ENCODE results near the gene CAMTA1.
"Not testable (repeated sequence)": the region's sequence is repeated elsewhere in the genome, so short reads cannot be mapped to it uniquely, and the experiment has no call there.

CAMTA1 gene

DNA sequence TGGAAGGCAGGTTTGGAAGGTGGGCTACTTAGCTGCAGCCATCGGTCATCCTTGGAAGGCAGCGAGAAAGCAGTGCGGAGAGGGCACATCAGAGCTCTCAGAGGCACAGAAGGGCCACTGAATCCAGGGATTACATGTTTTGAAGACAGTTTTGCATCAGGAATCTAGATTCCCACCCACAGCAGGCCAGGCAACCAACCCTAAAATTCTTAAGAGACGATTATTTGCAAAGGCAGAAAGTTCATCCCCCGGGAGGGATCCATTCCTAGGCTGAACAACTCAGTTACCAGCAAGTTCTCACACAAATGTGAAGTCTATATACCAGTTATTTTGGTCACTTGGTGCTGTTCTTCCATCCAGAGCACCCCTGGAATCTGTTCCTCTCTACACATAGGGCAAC is 528.6 kb downstream of the CAMTA1 start:
- DNase-seq (ENCODE audit: low spot score), result no peak

DNA sequence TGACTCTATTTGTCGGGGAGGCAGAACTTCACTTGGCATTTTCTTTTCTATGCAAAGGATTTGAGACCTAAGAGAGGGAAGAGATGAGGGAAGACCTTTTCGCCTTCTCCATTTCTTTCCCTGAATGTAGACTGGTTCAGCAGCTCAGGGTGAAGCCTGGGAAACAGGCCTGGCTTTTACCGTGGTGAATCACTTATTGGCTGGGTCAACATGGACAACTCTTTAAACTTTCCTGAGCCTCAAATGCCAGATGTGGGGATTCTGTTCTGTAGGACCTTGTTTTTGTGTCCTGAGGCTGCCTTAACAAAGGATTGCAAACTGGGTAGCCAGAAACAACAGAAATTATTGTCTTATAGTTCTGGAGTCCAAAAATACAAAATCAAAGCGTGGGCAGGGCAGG is 530.1 kb downstream of the CAMTA1 start:
- peak; percentile 52 for DNase-seq (ENCODE audit: low spot score)

DNA sequence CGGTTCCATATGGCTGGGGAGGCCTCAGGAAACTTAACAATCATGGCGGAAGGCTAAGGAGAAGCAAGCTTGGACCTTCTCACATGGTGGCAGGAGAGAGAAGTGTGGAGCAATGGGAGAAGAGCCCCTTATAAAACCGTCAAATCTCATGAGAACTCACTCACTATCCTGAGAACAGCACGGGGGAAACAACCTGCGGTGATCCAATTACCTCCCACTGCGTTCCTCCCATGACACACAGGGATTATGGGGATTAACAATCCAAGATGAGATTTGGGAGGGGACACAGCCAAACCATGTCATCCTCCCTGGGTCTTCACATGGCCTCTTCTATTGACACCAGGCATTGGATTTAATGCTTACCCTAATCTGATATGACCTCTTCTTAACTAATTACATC is 530.7 kb downstream of the CAMTA1 start:
- no peak for DNase-seq (ENCODE audit: low spot score)

DNA sequence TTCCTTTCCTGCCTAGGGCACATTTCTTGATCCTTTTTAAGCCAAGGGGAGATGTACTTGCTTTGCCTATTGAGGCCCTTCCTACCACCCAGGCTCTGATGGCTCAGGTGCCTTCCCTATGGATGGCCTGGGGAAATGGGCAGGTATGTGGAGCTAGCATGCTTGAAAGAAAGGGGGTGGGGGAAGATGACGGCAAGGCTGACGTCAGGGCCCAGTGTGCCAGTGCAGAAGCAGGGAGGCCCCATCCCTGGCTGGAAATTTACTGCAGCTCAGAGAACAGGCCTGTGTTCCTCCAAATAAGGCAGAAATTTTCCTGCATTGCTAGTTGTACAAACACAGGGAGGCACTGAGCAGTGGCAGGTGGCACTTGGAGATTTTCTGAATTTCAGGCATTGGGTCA is 532.6 kb downstream of the CAMTA1 start:
- DNase-seq (ENCODE audit: low spot score), result no peak

DNA sequence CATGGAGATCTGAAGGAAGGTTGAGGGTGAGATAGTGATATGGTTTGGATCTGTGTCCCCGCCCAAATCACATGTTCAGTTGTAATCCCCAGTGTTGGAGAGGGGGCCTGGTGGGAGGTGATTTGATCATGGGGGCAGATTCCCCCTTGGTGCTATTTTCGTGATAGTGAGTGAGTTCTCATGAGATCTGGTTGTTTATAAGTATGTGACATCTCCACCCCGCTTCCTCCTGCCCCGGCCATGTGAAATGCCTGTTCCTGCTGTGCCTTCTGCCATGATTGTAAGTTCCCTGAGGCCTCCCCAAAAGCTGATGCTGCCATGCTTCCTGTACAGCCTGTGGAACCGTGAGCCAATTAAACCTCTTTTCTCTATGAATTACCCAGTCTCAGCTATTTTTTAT is 533.9 kb downstream of the CAMTA1 start:
- no peak for DNase-seq (ENCODE audit: low spot score)

DNA sequence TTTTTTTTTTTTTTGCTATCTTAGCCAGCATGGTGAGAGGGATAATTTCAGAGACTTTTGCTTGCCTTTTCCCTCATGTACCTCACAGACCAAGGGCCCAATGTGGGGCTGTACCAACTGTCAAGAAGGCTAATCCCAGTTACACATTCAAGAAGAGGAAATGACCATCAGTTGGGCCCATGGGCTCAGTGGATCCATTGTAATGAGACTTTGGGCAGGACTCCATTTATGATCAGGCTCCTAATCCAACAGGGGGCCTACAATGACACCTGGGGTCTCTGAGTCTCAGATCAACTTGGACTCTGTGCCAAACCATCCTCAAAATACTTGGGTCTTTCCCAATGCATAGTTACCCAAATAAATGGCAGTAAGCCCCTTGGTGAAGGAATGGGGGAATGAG is 535.4 kb downstream of the CAMTA1 start:
- DNase-seq (ENCODE audit: low spot score), result no peak

DNA sequence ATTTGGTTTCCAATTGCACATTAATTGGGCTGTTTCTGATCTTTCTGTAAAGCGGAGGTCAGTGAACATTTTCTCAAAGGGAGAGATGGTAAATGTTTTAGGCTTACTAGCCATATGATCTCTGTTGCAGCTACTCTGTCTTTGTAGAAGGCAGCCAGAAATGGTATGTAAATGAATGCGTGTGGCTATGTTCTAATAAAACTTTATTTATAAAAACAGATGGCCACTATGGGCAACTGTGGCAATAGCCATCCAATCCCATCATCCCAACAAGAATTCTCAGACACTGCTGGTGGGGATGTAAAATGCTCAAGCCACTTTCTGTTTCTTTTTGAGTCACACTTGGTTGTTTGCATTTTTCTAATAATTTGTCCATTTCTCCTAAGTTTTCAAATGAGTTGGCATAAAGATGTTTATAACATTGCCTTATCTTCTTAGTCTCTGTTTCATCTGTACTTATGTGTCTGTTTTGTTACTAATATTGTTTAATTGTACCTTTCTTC is 537.1 kb downstream of the CAMTA1 start:
- no peak for DNase-seq (ENCODE audit: low spot score)

DNA sequence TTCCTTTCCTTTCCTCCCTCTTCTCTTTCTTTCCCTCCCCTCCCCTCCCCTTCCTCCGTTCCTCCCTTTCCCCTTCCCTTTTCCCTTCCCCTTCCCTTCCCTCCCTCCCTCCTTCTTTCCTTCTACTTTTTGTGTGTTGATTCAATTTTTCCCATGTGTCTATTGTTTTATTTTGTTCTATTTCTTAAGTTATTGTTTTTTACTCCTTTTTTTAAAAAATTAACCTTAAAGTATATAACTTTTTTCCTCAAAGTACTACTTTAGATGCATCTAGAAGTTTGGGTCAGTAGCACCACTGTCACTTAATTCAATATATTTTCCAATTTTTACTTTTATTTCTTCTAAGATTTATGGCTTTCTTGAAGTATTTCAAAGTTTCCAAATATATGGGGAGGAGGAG is 537.7 kb downstream of the CAMTA1 start:
- DNase-seq (ENCODE audit: low spot score), result no peak

DNA sequence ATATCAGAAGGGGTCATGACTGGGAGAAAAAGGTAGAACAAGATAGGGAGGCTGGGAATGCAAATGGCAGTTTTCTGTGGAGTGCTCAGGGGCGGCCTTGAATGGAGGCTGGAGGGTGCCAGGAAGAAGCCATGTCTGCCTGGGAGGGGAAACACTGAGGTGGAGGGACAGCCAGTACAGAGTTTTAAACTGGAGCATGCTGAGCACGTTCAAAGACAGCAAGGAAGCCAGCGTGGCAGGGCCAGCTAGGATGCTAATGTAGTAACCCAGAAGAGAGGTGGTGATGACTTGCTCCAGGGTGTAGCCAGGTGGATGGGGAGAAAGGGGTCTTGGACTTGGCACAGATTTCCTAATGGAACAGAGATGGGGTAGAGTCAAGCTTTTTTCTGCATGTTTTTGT is 540.0 kb downstream of the CAMTA1 start:
- no peak for DNase-seq (ENCODE audit: low spot score)

DNA sequence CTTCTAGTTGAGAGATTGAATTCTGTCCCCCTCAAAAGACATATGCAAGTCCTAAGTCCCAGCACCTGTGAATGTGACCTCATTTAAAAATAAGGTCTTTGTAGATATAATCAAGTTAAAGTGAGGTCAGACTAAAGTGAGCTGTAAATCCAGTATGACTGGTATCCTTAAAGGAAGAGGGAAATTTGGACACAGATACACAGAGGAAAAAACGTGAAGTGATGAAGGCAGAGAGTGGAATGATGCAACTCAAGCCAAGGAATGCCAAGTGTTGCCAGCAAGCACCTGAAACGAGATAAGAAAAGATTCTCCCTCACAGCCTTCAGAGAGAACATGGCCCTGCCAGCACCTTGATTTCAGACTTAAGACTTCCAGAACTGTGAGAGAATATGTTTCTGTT is 541.1 kb downstream of the CAMTA1 start:
- DNase-seq (ENCODE audit: low spot score), result no peak

DNA sequence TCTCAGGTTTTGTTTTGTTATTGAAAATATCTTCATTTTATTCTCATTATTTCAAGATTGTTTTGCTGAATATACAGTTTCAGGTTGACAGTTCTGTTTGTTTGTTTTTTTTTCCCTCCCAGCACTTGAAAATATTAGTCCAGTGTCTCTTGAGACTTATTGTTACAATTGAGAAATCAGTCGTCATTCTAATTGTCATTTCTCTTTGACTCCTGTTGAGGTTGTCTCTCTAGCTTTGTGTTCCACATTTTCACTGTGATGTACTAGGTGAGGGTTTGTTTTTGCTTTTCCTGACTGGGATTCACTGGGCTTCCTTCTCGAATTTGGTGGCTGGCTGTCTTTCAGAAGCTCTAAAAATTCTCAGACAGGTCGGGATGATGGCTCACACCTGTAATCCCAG is 542.6 kb downstream of the CAMTA1 start:
- no peak for DNase-seq (ENCODE audit: low spot score)

DNA sequence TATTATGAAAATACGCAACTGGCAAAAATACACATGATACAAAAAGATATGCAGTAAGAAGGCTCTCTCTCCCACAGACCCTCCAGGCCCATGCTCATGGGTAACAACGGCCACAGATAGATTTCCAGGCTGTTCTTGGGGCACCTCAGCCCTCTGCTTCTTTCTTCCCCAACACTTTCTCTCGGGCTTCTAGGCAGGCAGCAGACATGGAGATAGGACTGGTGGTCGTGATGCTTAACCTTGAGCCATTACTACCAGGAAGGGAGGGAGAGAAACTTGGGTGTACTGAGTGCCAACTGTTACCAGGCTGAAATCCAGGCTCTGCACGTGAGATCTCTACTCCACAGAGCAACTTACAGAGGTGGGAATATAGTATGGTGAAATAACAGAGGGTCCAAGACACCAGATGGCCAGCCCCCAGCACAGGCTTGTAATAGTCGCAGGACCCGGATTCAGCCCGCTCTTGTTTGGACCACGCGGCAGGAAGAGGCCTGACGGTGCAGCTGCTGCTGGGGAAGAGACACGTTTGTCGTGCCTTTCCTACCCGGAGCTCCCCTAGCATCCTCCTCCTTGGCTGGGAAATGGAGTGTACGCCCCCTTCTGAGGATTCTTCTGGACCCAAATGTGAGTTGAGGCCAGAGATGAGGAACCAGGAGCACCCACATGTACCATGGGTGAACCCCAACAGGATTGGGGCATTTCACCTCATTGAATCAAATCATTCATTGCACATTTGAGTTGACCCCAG is 544.8 kb downstream of the CAMTA1 start:
- no peak for DNase-seq (ENCODE audit: low spot score)

DNA sequence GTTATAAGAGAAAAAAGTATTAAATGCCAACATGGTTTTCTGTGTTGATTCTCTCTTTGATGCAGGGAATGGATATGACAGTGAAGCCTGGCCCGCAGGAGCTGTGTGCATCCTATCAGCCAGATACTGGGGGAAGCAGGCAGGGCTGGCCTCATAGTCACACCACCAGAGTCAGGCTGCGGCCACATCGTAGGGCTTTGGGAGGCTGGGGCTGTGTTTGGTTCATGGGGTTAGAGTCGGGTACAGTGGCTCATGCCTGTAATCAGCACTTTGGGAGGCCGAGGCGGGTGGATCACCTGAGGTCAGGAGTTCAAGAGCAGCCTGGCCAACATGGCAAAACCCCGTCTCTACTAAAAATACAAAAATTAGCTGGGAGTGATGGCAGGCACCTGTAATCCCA is 545.5 kb downstream of the CAMTA1 start:
- DNase-seq (ENCODE audit: low spot score), result not testable (repeated sequence)

DNA sequence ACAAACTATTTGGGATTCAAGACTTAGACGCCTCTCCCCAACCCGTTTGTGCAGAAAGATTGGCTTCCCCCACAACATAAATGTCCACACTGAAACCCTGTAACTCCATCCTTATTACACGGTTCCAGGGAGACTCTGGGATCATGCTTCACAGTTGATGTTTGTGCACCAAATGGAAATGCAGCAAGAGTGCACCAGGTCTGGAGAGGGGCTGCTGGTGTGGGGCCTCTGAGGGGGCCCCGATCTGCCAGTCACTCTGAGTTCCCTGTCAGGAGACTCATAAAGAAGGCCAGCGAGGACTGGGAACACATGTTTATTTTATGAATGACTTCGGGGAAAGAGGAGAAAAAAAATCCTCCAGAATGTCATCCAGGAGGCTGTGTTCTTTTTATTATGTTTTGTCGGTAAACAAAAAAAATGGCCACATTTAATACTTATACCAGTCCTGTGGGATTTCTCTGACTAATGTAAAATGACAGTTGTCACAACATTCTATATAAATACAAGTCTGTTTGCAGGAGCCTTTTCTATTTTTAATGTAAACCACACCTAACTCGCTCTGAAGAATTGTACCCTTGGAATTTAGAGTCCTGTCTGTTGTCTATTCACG is 546.8 kb downstream of the CAMTA1 start:
- DNase-seq (ENCODE audit: low spot score), result no peak

DNA sequence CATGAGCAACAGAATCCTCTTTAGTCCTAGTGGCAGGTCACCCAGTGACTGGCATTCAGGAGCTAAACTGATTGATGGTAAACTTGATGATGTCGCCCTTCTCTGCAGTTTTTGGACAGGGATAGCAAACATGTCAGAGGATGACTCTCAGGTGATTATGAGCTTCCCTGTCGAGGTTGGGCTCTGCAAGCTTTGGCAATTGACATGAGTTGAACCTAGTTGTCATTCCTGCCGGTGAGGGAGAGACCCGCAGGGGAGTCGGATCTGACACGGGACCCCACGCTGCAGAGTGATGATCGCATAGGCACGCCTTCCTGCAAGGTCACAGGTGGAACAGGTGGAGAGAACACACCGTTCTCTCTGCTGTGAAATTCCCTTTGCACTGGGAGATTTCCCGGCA is 547.8 kb downstream of the CAMTA1 start:
- no peak for DNase-seq (ENCODE audit: low spot score)

DNA sequence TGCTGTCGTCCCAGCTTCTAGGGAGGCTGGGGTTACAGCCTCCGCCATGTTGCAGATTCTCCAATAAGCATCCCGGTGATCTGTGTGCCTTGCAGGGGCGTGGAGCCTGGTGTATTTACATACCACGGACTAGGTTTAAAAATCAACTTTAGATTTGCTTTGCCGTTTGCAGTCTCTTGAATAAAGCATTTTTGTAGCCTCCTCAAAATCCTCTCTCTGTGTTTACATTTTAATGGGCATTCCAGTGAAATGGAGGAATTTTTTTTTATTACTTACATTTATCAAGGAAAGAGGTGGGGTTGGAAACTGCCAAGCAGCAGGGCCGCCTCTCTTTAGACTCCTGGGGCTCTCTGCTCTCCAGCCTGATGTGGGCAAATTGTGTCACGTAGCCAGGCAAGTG is 548.4 kb downstream of the CAMTA1 start:
- no peak for DNase-seq (ENCODE audit: low spot score)

DNA sequence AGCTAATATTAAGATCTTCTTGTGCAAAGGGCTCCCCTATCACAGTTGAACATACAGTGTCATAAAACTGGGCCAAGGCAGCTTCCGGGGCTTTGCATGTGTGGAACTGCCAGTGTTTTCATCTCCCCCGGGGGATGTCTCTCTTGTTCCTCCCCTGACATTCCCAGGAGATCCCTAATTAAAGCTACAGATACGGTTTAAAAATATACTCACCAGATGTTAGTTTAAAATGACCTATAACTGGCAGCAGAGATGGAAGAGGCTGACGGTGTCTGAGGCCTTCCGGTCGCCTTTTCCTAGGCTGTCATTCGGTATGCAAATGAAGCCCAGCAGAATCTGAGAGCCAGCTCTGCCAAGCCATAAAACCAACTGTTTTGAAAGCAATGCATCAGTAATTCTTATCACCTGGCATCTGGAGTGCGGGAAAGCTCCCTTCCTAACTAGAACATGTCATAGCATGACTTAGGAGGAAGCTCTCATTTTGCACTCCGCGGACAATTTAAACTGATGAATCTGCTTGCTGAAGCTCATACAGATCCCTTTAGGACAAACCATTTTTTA is 549.3 kb downstream of the CAMTA1 start:
- peak; percentile 44 for DNase-seq (ENCODE audit: low spot score)

DNA sequence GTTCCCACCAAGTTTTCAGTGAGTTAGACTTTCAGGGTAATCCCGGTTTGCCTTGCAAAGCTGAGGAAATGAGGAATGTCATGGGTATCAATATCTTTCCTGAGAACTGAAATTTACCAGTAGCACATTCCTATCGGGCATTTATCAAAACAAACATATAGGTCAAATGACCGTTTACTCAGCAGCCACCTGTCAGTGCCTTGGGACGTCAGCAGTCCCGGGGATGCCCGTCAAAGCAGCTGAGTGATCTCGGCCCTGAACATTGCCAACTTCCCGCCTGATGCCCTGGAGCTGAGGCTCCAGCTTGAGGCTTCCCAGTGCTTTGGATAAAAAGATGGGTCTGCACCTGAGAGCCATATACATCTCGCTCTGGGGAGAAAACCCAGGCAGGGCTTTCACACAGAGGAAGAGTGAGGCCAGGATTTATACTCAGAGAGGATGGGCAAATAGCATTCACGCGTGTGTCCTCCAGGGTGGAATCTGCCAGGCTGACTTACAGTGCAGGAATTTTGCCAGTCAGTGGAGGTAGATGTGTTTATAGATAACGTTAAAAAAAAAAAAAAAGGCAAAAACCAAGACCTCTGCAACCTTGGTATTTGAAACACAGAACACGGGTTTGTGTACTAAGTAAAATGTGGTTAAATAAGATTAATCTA is 550.1 kb downstream of the CAMTA1 start:
- no peak for DNase-seq (ENCODE audit: low spot score)

DNA sequence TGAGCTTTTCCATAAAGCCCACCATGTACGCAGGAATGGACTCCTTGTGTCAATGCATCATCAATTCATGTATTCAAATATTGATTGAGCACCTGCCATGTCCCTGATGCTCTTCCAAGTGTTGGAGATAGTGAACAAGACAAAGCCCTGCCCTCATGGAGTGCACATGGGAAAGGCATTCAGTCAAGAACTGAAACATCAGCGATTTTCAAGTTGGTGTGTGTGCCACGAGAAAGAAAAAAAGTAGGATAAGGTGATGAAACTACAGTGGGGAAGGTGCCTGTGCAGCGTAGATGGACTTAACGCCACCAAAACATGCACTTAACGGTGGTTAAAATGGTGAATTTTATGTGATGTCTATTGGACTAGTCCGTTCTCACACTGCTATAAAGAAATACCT is 553.2 kb downstream of the CAMTA1 start:
- DNase-seq (ENCODE audit: low spot score), result no peak

DNA sequence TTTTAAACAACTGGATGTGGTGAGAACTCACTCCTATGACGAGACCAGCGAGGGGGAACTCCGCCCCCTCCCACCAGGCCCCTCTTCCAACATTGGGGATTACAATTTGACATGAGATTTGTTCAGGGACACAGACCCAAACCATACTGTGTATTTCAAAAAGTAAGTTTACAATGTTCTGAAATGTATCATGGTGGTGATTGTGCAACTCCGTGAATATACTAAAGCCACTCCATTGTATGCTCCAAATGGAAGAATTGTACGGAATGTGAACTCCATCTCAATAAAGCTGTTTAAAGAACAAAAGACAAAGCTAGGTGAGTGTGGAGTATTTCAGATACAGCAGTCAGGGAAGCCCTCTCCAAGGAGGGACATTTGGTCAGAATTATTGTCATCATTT is 553.8 kb downstream of the CAMTA1 start:
- no peak for DNase-seq (ENCODE audit: low spot score)

DNA sequence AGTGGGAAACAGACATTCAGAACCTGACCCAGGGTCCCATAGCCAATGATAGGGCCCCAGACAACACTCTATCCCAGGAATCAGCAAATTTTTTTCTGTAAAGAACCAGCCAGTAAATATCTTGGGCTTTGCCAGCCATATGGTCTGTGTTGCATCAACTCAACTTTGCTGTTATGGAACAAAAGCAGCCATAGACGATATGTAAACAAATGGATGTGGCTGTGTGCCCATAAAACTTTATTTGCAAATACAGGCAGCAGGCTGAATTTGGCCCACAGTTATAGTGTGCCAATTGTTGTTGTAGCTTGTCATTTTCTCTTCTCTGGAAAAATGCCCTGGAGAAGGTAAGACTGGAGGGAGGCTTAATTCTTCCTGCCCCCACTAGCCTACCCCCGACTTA is 554.7 kb downstream of the CAMTA1 start:
- DNase-seq (ENCODE audit: low spot score), result no peak

DNA sequence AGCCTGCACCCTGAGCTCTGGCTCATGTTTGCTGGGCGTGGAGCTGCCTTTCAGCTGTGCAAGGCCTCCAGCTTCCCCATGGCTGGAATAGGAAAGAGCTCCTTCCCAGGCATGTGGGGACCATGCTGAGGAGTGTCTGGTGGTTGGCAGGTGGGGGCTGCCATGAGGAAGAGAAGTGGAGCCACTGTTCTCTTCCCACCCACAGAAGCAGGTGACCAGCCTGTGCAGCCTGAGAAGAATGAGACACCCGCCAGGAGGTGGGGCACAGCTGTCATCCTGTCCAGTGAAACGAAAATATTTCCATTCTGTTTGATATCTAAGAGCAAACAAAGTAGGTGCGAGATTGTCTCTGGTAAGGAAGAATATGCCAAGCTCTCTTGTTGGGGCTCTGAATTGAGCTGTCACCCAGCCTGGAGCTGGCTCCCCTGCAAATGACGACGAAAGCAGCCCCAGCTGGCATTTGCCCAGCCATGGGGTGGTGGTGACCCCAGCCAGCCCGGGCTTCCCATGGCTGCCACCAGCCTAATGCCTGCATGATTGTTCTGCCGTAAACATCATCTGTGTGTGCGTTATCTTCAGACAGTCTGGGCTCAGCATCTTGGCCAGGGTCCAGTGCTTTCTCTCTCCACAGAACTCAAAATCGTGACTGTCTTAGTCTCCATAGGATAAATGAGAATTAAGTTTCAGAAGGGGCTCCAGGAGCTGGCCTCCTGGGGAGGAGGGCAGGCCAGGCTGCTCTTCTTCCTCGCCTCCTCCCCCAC is 556.1 kb downstream of the CAMTA1 start:
- DNase-seq (ENCODE audit: low spot score), result no peak
